H1 (cell line): ENCODE results near the gene STK16. TPM values are rescaled to one million over a fixed set of nuclear protein-coding genes. Genes with fewer than 3 reads are reported as not detected.

Experiments used
- BACH1 ChIP-seq: IDR thresholded peaks from 2 replicates; pipeline ENCODE4 v1.6.1; 2012; ENCODE audit warnings: low read length, improper control_type of control experiment
- CBX5 ChIP-seq: fragments of 300-800, 300-1000 bp; sonication (generic); IDR thresholded peaks from 2 replicates; pipeline ENCODE4 v1.7.1; 2016; ENCODE audit warnings: antibody characterized with exemption, low read length, low read depth
- CHD2 ChIP-seq: IDR thresholded peaks from 2 replicates; pipeline ENCODE4 v1.6.1; 2012; ENCODE audit warnings: low read length, improper control_type of control experiment
- JUN ChIP-seq: IDR thresholded peaks from 2 replicates; pipeline ENCODE4 v1.6.1; 2011; ENCODE audit warnings: low read depth, mild to moderate bottlenecking, improper control_type of control experiment, low read length
- KDM1A ChIP-seq: fragments of 200-600, 300-600 bp; sonication (generic); IDR thresholded peaks from 2 replicates; pipeline ENCODE4 v1.7.1; 2016; ENCODE audit warnings: mild to moderate bottlenecking, low read length, borderline replicate concordance
- KDM4A ChIP-seq: IDR thresholded peaks from one replicate; pipeline ENCODE4 v1.7.1; 2012; ENCODE audit warnings: low read depth, mild to moderate bottlenecking, moderate library complexity, low read length, inconsistent platforms; ENCODE audit not compliant: severe bottlenecking
- MAX ChIP-seq: IDR thresholded peaks from 2 replicates; pipeline ENCODE4 v1.6.1; 2012; ENCODE audit warnings: inconsistent platforms
- POU5F1 ChIP-seq: IDR thresholded peaks from 2 replicates; pipeline ENCODE4 v1.6.1; 2011; ENCODE audit warnings: low read depth, mild to moderate bottlenecking, low read length, moderate library complexity
- SIX5 ChIP-seq: IDR thresholded peaks from 2 replicates; pipeline ENCODE4 v1.6.1; 2011; ENCODE audit warnings: mild to moderate bottlenecking, low read depth, low read length
- SP4 ChIP-seq: IDR thresholded peaks from 2 replicates; pipeline ENCODE4 v1.6.1; 2012; ENCODE audit warnings: low read length, inconsistent platforms
- SRF ChIP-seq: IDR thresholded peaks from 2 replicates; pipeline ENCODE4 v1.6.1; 2011; ENCODE audit warnings: mild to moderate bottlenecking, low read depth, low read length, moderate library complexity
- SUZ12 ChIP-seq: fragments of 200-600 bp; sonication (generic); IDR thresholded peaks from 2 replicates; pipeline ENCODE4 v1.6.1; 2012; ENCODE audit warnings: mild to moderate bottlenecking, inconsistent platforms, low read length, moderate library complexity, mixed read lengths
- TBP ChIP-seq: IDR thresholded peaks from 2 replicates; pipeline ENCODE4 v1.6.1; 2011; ENCODE audit warnings: low read depth, low read length, improper control_type of control experiment
- TEAD4 ChIP-seq: IDR thresholded peaks from 2 replicates; pipeline ENCODE4 v1.6.1; 2012; ENCODE audit warnings: low read depth, low read length, inconsistent platforms, mixed read lengths
- ZNF274 ChIP-seq: IDR thresholded peaks from 2 replicates; pipeline ENCODE4 v1.7.0; 2012; ENCODE audit warnings: low read length, borderline replicate concordance; ENCODE audit errors: extremely low read depth
- polyA plus RNA-seq, 7 experiments: library from polyadenylated mRNA; depleted of rRNA in 3 of 7; stranded (reverse) in 5 of 7; unstranded in 2 of 7; fragments of >200 nt in 5 of 7; fragments of 200-250 nt in 2 of 7; gene quantifications; 1 replicate in 5 of 7; 2 replicates in 1 of 7; 4 replicates in 1 of 7; pipeline versions ENCODE4 v1.2.1 to v1.2.3, GENCODE V29; 2011 to 2013; ENCODE audit warnings: missing spikeins in 2 of 7, mixed read lengths in 2 of 7
- total RNA-seq: library from RNA; stranded (reverse); fragmentation: NEBNext Ultra II Directional; extraction: Animal tissue kit (Norgen Biotek cat#: 25700); gene quantifications from 2 replicates; pipeline ENCODE4 v1.2.1, GENCODE V29; 2021

Gene STK16
- total and polyA plus RNA-seq, 2 of the 8 experiments (the other 6 are each of a cell fraction or from before 2014, with no cell fraction given), result 21.3 to 51.4 TPM

- no peak for TF ChIP-seq ZNF274
- TF ChIP-seq TBP, result no peak; the same call in 1 of the 2 replicates
- TF ChIP-seq SRF, result no peak; the same call in 1 of the 2 replicates
- no peak for TF ChIP-seq KDM1A
- peak; percentile 96 for TF ChIP-seq MAX
- TF ChIP-seq CHD2, result no peak
- TF ChIP-seq SIX5, result no peak
- peak; percentile 64; the same call in 1 of the 2 replicates for TF ChIP-seq SP4
- TF ChIP-seq BACH1, result peak; percentile 81
- no peak for TF ChIP-seq POU5F1
- peak; percentile 56; the same call in 1 of the 2 replicates for TF ChIP-seq SUZ12
- peak; percentile 99 for TF ChIP-seq KDM4A
- peak; percentile 8; the same call in 1 of the 2 replicates for TF ChIP-seq TEAD4
- no peak for TF ChIP-seq JUN
- TF ChIP-seq CBX5, result no peak
Observed at GRCh38 chr2:219294356-219295351, 49.4 kb downstream of the STK16 start (continued).
